CD8-positive, alpha-beta T cell (primary cell): ENCODE data around the gene CYP3A7. TPM values are rescaled to one million over a fixed set of nuclear protein-coding genes. Genes with fewer than 3 reads are reported as not detected.

ENCODE experiments used
- total RNA-seq, 46 experiments: library from RNA in 2 of 46; stranded (reverse) in 2 of 46; gene quantifications; one replicate each; pipeline ENCODE4 v1.2.3 and lab custom pipeline; 2021 to 2026

The CYP3A7 gene
- total RNA-seq, 2 experiments from 2014 or later: not detected

Other genes starting within 250 kb of the CYP3A7 start
- 100 to 1,000 TPM; 256 to 268 TPM for gene ZNF394, start 234.9 kb downstream of the CYP3A7 start, total RNA-seq
- 1 to 10 TPM; 6.0 to 6.2 TPM for gene ZKSCAN5, start 230.5 kb downstream of the CYP3A7 start, total RNA-seq
- 1 to 10 TPM; 2.7 to 3.3 TPM for gene FAM200A, start 183.1 kb downstream of the CYP3A7 start, total RNA-seq
- gene ZNF655, start 176.6 kb downstream of the CYP3A7 start, total RNA-seq: 100 to 1,000 TPM; 177 to 186 TPM
- 1 to 10 TPM in 1 of 2 experiments, under 1 TPM in 1; 0.94 to 2.1 TPM for gene TMEM225B, start 136.9 kb downstream of the CYP3A7 start, total RNA-seq
- 10 to 100 TPM; 54.1 to 54.7 TPM for gene ZSCAN25, start 118.2 kb downstream of the CYP3A7 start, total RNA-seq
- not detected for gene CYP3A5, start 55.2 kb downstream of the CYP3A7 start, total RNA-seq
- not detected for gene CYP3A4, start 49.0 kb upstream of the CYP3A7 start, total RNA-seq
- gene CYP3A43, start 92.8 kb upstream of the CYP3A7 start, total RNA-seq: not detected
- under 1 TPM in 1 of 2 experiments, not detected in 1; 0.79 TPM for gene OR2AE1, start 141.8 kb upstream of the CYP3A7 start, total RNA-seq
- gene TRIM4, start 184.3 kb upstream of the CYP3A7 start, total RNA-seq: 10 to 100 TPM; 22.5 to 24.9 TPM
- not detected for gene GJC3, start 194.4 kb upstream of the CYP3A7 start, total RNA-seq
- not detected for gene AZGP1, start 240.8 kb upstream of the CYP3A7 start, total RNA-seq